ENCODE results near the gene TPCN2. TPM values are rescaled to one million over a fixed set of nuclear protein-coding genes. Genes with fewer than 3 reads are reported as not detected.
"Not testable (repeated sequence)": the region's sequence is repeated elsewhere in the genome, so short reads cannot be mapped to it uniquely, and the experiment has no call there.

TPCN2 gene
- total and polyA plus RNA-seq, 7 experiments from 2014 or later, result 3.3 to 29.4 (median 21.2) TPM

- peaks cover 0 to 4% (median 0%) of the 10 kb centered on the region in 7 donors for H3K4me1 Mint-ChIP-seq
- no peak overlapping the region for H3K27ac ChIP-seq (ENCODE audit: low read depth, low read length)
- ChIA-PET POLR2A (no interaction called here), CTCF (no interaction called here)
- H3K27me3 Mint-ChIP-seq, result peaks cover 0 to 7% (median 0%) of the 10 kb centered on the region in 5 donors
- no peaks in the 10 kb centered on the region for H3K36me3 ChIP-seq (ENCODE audit: control insufficient read depth in 2 of 3, insufficient read depth in 3 of 3, low read length in 3 of 3)
- H3K9me3 Mint-ChIP-seq, result peaks cover 5 to 34% (median 18%) of the 10 kb centered on the region in 11 donors
- intact Hi-C loops (cut with micrococcal nuclease), result no loop called here
- no peak overlapping the region for H3K4me3 ChIP-seq (ENCODE audit: low read length)
- peaks cover 0 to 23% (median 0%) of the 10 kb centered on the region in 3 experiments for H3K9me3 ChIP-seq (ENCODE audit: control insufficient read depth in 2 of 3, low read length in 3 of 3)
- H3K36me3 Mint-ChIP-seq, result peaks cover 0 to 24% (median 10%) of the 10 kb centered on the region in 5 donors
- no peak overlapping the region for H3K27ac Mint-ChIP-seq
- H3K4me1 ChIP-seq (ENCODE audit: control insufficient read depth in 2 of 2, insufficient read depth in 2 of 2, low read length in 2 of 2), result no peaks in the 10 kb centered on the region
- no peaks in the 10 kb centered on the region for H3K27me3 ChIP-seq (ENCODE audit: control insufficient read depth in 2 of 2, insufficient read depth in 2 of 2, low read length in 2 of 2)
- no peak overlapping the region for H3K4me3 Mint-ChIP-seq
- no peak for ATAC-seq
- no peak for DNase-seq
These were observed 100.1 kb downstream of the TPCN2 start for GRCh38 chr11:69148806-69149205.

- CTCF ChIA-PET; H3K4me1 ChIP-seq (ENCODE audit: control insufficient read depth in 2 of 2, insufficient read depth in 2 of 2, low read length in 2 of 2); POLR2A ChIA-PET; H3K27me3 ChIP-seq (ENCODE audit: control insufficient read depth in 2 of 2, insufficient read depth in 2 of 2, low read length in 2 of 2); H3K27ac Mint-ChIP-seq; H3K36me3 ChIP-seq (ENCODE audit: control insufficient read depth in 2 of 3, insufficient read depth in 3 of 3, low read length in 3 of 3); H3K4me1 Mint-ChIP-seq; DNase-seq; H3K4me3 ChIP-seq (ENCODE audit: low read length); H3K27ac ChIP-seq (ENCODE audit: low read depth, low read length); H3K4me3 Mint-ChIP-seq; ATAC-seq; H3K27me3 Mint-ChIP-seq; intact Hi-C loops (cut with micrococcal nuclease): not testable (repeated sequence)
- Mint-ChIP-seq H3K36me3 (peaks cover 0 to 20% (median 10%) of the 10 kb centered on the region in 5 donors), H3K9me3 (peaks cover 5 to 34% (median 18%) of the 10 kb centered on the region in 11 donors)
- H3K9me3 ChIP-seq (ENCODE audit: control insufficient read depth in 2 of 3, low read length in 3 of 3), result peaks cover 0 to 23% (median 0%) of the 10 kb centered on the region in 3 experiments
These were observed 100.8 kb downstream of the TPCN2 start for GRCh38 chr11:69149338-69150045.

GRCh38 chr11:69150175-69150574 lies 101.4 kb downstream of the TPCN2 start:
- Mint-ChIP-seq H3K9me3 (peaks cover 5 to 31% (median 16%) of the 10 kb centered on the region in 11 donors), H3K27me3 (peaks cover 0 to 7% (median 0%) of the 10 kb centered on the region in 5 donors), H3K4me1 (peaks cover 0 to 4% (median 0%) of the 10 kb centered on the region in 7 donors), H3K36me3 (peaks cover 0 to 19% (median 10%) of the 10 kb centered on the region in 5 donors), H3K4me3 (no peak overlapping the region), H3K27ac (no peak overlapping the region)
- H3K4me3 ChIP-seq (ENCODE audit: low read length), result no peak overlapping the region
- intact Hi-C loops (cut with micrococcal nuclease), result no loop called here
- no peaks in the 10 kb centered on the region for H3K36me3 ChIP-seq (ENCODE audit: control insufficient read depth in 2 of 3, insufficient read depth in 3 of 3, low read length in 3 of 3)
- H3K27ac ChIP-seq (ENCODE audit: low read depth, low read length), result no peak overlapping the region
- ChIA-PET POLR2A (no interaction called here), CTCF (no interaction called here)
- ATAC-seq, result no peak
- H3K27me3 ChIP-seq (ENCODE audit: control insufficient read depth in 2 of 2, insufficient read depth in 2 of 2, low read length in 2 of 2), result no peaks in the 10 kb centered on the region
- H3K9me3 ChIP-seq (ENCODE audit: control insufficient read depth in 2 of 3, low read length in 3 of 3), result peaks cover 0 to 22% (median 0%) of the 10 kb centered on the region in 3 experiments
- DNase-seq, result no peak
- no peaks in the 10 kb centered on the region for H3K4me1 ChIP-seq (ENCODE audit: control insufficient read depth in 2 of 2, insufficient read depth in 2 of 2, low read length in 2 of 2)

GRCh38 chr11:69151836-69152235 lies 103.1 kb downstream of the TPCN2 start:
- H3K36me3 ChIP-seq (ENCODE audit: control insufficient read depth in 2 of 3, insufficient read depth in 3 of 3, low read length in 3 of 3), result no peaks in the 10 kb centered on the region
- H3K4me1 ChIP-seq (ENCODE audit: control insufficient read depth in 2 of 2, insufficient read depth in 2 of 2, low read length in 2 of 2), result no peaks in the 10 kb centered on the region
- H3K27me3 ChIP-seq (ENCODE audit: control insufficient read depth in 2 of 2, insufficient read depth in 2 of 2, low read length in 2 of 2), result no peaks in the 10 kb centered on the region
- ChIA-PET CTCF (interaction anchor here (0.7 kb wide), 1 partner anchor 138 kb away, joined by 3 read pairs; no protein-coding TSS in a partner anchor), POLR2A (no interaction called here)
- peaks cover 0 to 6% (median 0%) of the 10 kb centered on the region in 3 experiments for H3K9me3 ChIP-seq (ENCODE audit: control insufficient read depth in 2 of 3, low read length in 3 of 3)
- no peak overlapping the region for H3K4me3 Mint-ChIP-seq
- H3K27ac ChIP-seq (ENCODE audit: low read depth, low read length), result no peak overlapping the region
- H3K4me1 Mint-ChIP-seq, result peaks cover 0 to 4% (median 0%) of the 10 kb centered on the region in 7 donors
- H3K4me3 ChIP-seq (ENCODE audit: low read length), result no peak overlapping the region
- ATAC-seq, result no peak
- H3K9me3 Mint-ChIP-seq, result peaks cover 0 to 15% (median 4%) of the 10 kb centered on the region in 11 donors
- intact Hi-C loops (cut with micrococcal nuclease), result no loop called here
- DNase-seq, result no peak
- H3K27me3 Mint-ChIP-seq, result peaks cover 0 to 3% (median 0%) of the 10 kb centered on the region in 5 donors
- H3K36me3 Mint-ChIP-seq, result peaks cover 0 to 5% (median 4%) of the 10 kb centered on the region in 5 donors
- H3K27ac Mint-ChIP-seq, result no peak overlapping the region

- Mint-ChIP-seq H3K27ac (no peak overlapping the region), H3K4me1 (peaks cover 0 to 4% (median 0%) of the 10 kb centered on the region in 7 donors), H3K4me3 (no peak overlapping the region), H3K27me3 (peaks cover 0 to 3% (median 0%) of the 10 kb centered on the region in 5 donors), H3K9me3 (peaks cover 0 to 10% (median 3%) of the 10 kb centered on the region in 11 donors), H3K36me3 (peaks cover 0 to 5% (median 4%) of the 10 kb centered on the region in 5 donors)
- no peak for DNase-seq
- H3K4me3 ChIP-seq (ENCODE audit: low read length), result no peak overlapping the region
- H3K4me1 ChIP-seq (ENCODE audit: control insufficient read depth in 2 of 2, insufficient read depth in 2 of 2, low read length in 2 of 2), result no peaks in the 10 kb centered on the region
- H3K27ac ChIP-seq (ENCODE audit: low read depth, low read length), result no peak overlapping the region
- no peak for ATAC-seq
- ChIA-PET POLR2A (no interaction called here), CTCF (interaction anchor here (0.7 kb wide), 1 partner anchor 139 kb away, joined by 3 read pairs; no protein-coding TSS in a partner anchor)
- intact Hi-C loops (cut with micrococcal nuclease), result no loop called here
- no peaks in the 10 kb centered on the region for H3K36me3 ChIP-seq (ENCODE audit: control insufficient read depth in 2 of 3, insufficient read depth in 3 of 3, low read length in 3 of 3)
- no peaks in the 10 kb centered on the region for H3K9me3 ChIP-seq (ENCODE audit: control insufficient read depth in 2 of 3, low read length in 3 of 3)
- no peaks in the 10 kb centered on the region for H3K27me3 ChIP-seq (ENCODE audit: control insufficient read depth in 2 of 2, insufficient read depth in 2 of 2, low read length in 2 of 2)
These were observed 104.1 kb downstream of the TPCN2 start for GRCh38 chr11:69152733-69153421.

GRCh38 chr11:69153661-69154060 lies 104.9 kb downstream of the TPCN2 start:
- ATAC-seq (no peak), DNase-seq (no peak)
- peaks cover 0 to 5% (median 4%) of the 10 kb centered on the region in 5 donors for H3K36me3 Mint-ChIP-seq
- Histone ChIP-seq H3K9me3 (ENCODE audit: control insufficient read depth in 2 of 3, low read length in 3 of 3) (no peaks in the 10 kb centered on the region), H3K27me3 (ENCODE audit: control insufficient read depth in 2 of 2, insufficient read depth in 2 of 2, low read length in 2 of 2) (no peaks in the 10 kb centered on the region), H3K4me1 (ENCODE audit: control insufficient read depth in 2 of 2, insufficient read depth in 2 of 2, low read length in 2 of 2) (no peaks in the 10 kb centered on the region), H3K27ac (ENCODE audit: low read depth, low read length) (no peak overlapping the region), H3K36me3 (ENCODE audit: control insufficient read depth in 2 of 3, insufficient read depth in 3 of 3, low read length in 3 of 3) (no peaks in the 10 kb centered on the region), H3K4me3 (ENCODE audit: low read length) (no peak overlapping the region)
- intact Hi-C loops (cut with micrococcal nuclease), result no loop called here
- POLR2A ChIA-PET, result no interaction called here
- peaks cover 0 to 10% (median 3%) of the 10 kb centered on the region in 11 donors for H3K9me3 Mint-ChIP-seq
- CTCF ChIA-PET, result interaction anchor here (0.6 to 0.7 kb wide), 2 partner anchors 9 to 13 kb away, joined by 3 read pairs; no protein-coding TSS in a partner anchor
- no peak overlapping the region for H3K4me3 Mint-ChIP-seq
- H3K27me3 Mint-ChIP-seq, result no peaks in the 10 kb centered on the region
- H3K27ac Mint-ChIP-seq, result no peak overlapping the region
- peaks cover 0 to 4% (median 0%) of the 10 kb centered on the region in 7 donors for H3K4me1 Mint-ChIP-seq

All from naive thymus-derived CD4-positive, alpha-beta T cell (primary cell).